HepG2 (cell line): Measurements from ENCODE around the gene TCF23. TPM values are rescaled to one million over a fixed set of nuclear protein-coding genes. Genes with fewer than 3 reads are reported as not detected.

Experiments used
- ADNP ChIP-seq: sonication (generic); formaldehyde crosslinking; IDR thresholded peaks from 2 replicates; pipeline ENCODE4 v1.4.0; 2020; ENCODE audit warnings: missing genetic modification reagents
- ATM ChIP-seq: fragments of 450-650 bp; IDR thresholded peaks from 2 replicates; pipeline ENCODE4 v1.7.1; 2017; ENCODE audit warnings: mild to moderate bottlenecking, borderline replicate concordance
- CBX1 ChIP-seq: IDR thresholded peaks from one replicate; pipeline ENCODE4 v1.6.1; 2016; ENCODE audit warnings: antibody characterized with exemption, low read depth
- CENPX ChIP-seq: sonication (generic); formaldehyde crosslinking; IDR thresholded peaks from 2 replicates; pipeline ENCODE4 v1.9.0; 2021; ENCODE audit warnings: mild to moderate bottlenecking, missing genetic modification reagents, moderate library complexity
- KDM2A ChIP-seq: sonication (generic); formaldehyde crosslinking; IDR thresholded peaks from 2 replicates; pipeline ENCODE4 v1.4.0; 2020; ENCODE audit warnings: low read depth, missing genetic modification reagents, borderline replicate concordance
- MED13 ChIP-seq: sonication (generic); formaldehyde crosslinking; IDR thresholded peaks from 2 replicates; pipeline ENCODE4 v1.5.0; 2020; ENCODE audit warnings: missing genetic modification reagents
- MIER3 ChIP-seq: IDR thresholded peaks from 2 replicates; pipeline ENCODE4 v1.6.1; 2016; ENCODE audit warnings: missing compliant biosample characterization, borderline replicate concordance
- MXI1 ChIP-seq: IDR thresholded peaks from 3 replicates; pipeline ENCODE4 v1.6.1; 2012; ENCODE audit warnings: low read depth, low read length, inconsistent platforms, borderline replicate concordance
- PTBP1 ChIP-seq: fragments of 200-400 bp; formaldehyde crosslinking; IDR thresholded peaks from 2 replicates; pipeline ENCODE4 v1.6.1; 2018; ENCODE audit warnings: low read length, low read depth; ENCODE audit not compliant: poor library complexity, severe bottlenecking
- REL ChIP-seq: sonication (generic); formaldehyde crosslinking; conservative IDR thresholded peaks from 2 replicates; pipeline ENCODE4 v1.8.0; 2022; ENCODE audit warnings: mild to moderate bottlenecking, missing genetic modification reagents, moderate library complexity
- SALL1 ChIP-seq: sonication (generic); formaldehyde crosslinking; IDR thresholded peaks from 2 replicates; pipeline ENCODE4 v1.8.0; 2022; ENCODE audit warnings: mild to moderate bottlenecking, missing genetic modification reagents
- SMC3 ChIP-seq: IDR thresholded peaks from 2 replicates; pipeline ENCODE4 v1.6.1; 2011; ENCODE audit warnings: low read length, improper control_type of control experiment
- TARDBP ChIP-seq: sonication (generic); formaldehyde crosslinking; IDR thresholded peaks from 2 replicates; pipeline ENCODE4 v1.8.0; 2022; ENCODE audit warnings: mild to moderate bottlenecking, missing genetic modification reagents
- THAP11 ChIP-seq: IDR thresholded peaks from 2 replicates; pipeline ENCODE4 v1.6.1; 2016; ENCODE audit warnings: missing biosample characterization, missing genetic modification reagents
- XBP1 ChIP-seq: sonication (generic); formaldehyde crosslinking; IDR thresholded peaks from 2 replicates; pipeline ENCODE4 v1.5.0; 2020; ENCODE audit warnings: missing genetic modification reagents
- ZBTB3 ChIP-seq: sonication (generic); formaldehyde crosslinking; IDR thresholded peaks from 2 replicates; pipeline ENCODE4 v1.4.0; 2020; ENCODE audit warnings: low read depth, mild to moderate bottlenecking, moderate library complexity, missing genetic modification reagents, borderline replicate concordance
- ZFP1 ChIP-seq: IDR thresholded peaks from 2 replicates; pipeline ENCODE4 v1.6.1; 2016
- ZKSCAN1 ChIP-seq: fragments of 150-350 bp; IDR thresholded peaks from 2 replicates; pipeline ENCODE4 v1.6.1; 2014; ENCODE audit warnings: low read length
- ZNF138 ChIP-seq: sonication (generic); formaldehyde crosslinking; IDR thresholded peaks from 2 replicates; pipeline ENCODE4 v1.5.0; 2020; ENCODE audit warnings: mild to moderate bottlenecking, low read depth, missing genetic modification reagents
- ZNF24 ChIP-seq: fragments of 450-650 bp; IDR thresholded peaks from 2 replicates; pipeline ENCODE4 v1.6.1; 2017; ENCODE audit warnings: antibody characterized with exemption, mild to moderate bottlenecking
- ZNF331 ChIP-seq: sonication (generic); formaldehyde crosslinking; IDR thresholded peaks from 2 replicates; pipeline ENCODE4 v1.4.0; 2020; ENCODE audit warnings: missing genetic modification reagents
- ZNF563 ChIP-seq: sonication (generic); formaldehyde crosslinking; IDR thresholded peaks from 2 replicates; pipeline ENCODE4 v1.8.0; 2022; ENCODE audit warnings: mild to moderate bottlenecking, moderate library complexity, missing genetic modification reagents
- ZNF570 ChIP-seq: sonication (generic); formaldehyde crosslinking; IDR thresholded peaks from 2 replicates; pipeline ENCODE4 v1.4.0; 2020; ENCODE audit warnings: mild to moderate bottlenecking, missing genetic modification reagents, borderline replicate concordance
- ZNF703 ChIP-seq: sonication (generic); formaldehyde crosslinking; IDR thresholded peaks from 2 replicates; pipeline ENCODE4 v1.5.1; 2020; ENCODE audit warnings: missing genetic modification reagents, mild to moderate bottlenecking, moderate library complexity, borderline replicate concordance
- ZNF792 ChIP-seq: IDR thresholded peaks from 2 replicates; pipeline ENCODE4 v1.6.1; 2016
- polyA plus RNA-seq, 8 experiments: library from polyadenylated mRNA; depleted of rRNA in 3 of 8; stranded (reverse) in 7 of 8; unstranded in 1 of 8; fragments of >200 nt; fragmentation: Illumina TruSeq in 4 of 8; extraction: Trizol in 4 of 8; gene quantifications; 2 replicates each; pipeline versions ENCODE4 v1.2.1 to v1.2.3, GENCODE V29; 2011 to 2016; ENCODE audit warnings: low read depth in 4 of 8, missing spikeins in 1 of 8, mixed read lengths in 1 of 8; ENCODE audit not compliant: insufficient read depth in 1 of 8
- total RNA-seq, 5 experiments: library from RNA; depleted of rRNA; stranded (reverse); fragments of >200 nt; fragmentation: Illumina TruSeq; extraction: Trizol; gene quantifications; 2 replicates each; pipeline ENCODE4 v1.2.3, GENCODE V29; 2016; ENCODE audit warnings: low read depth in 1 of 5
- TF ChIP-seq, protein P1 (sequence below): sonication (generic); formaldehyde crosslinking; IDR thresholded peaks from 2 replicates; pipeline ENCODE4 v1.5.0; 2020; ENCODE audit warnings: missing genetic modification reagents
- TF ChIP-seq, protein P2 (sequence below): sonication (generic); formaldehyde crosslinking; IDR thresholded peaks from 2 replicates; pipeline ENCODE4 v1.9.0; 2021; ENCODE audit warnings: missing genetic modification reagents, mild to moderate bottlenecking, borderline replicate concordance
- TF ChIP-seq, protein P3 (sequence below): sonication (generic); formaldehyde crosslinking; conservative IDR thresholded peaks from 2 replicates; pipeline ENCODE4 v1.5.0; 2020; ENCODE audit warnings: missing genetic modification reagents

The TCF23 gene
- total and polyA plus RNA-seq, 2 of the 13 experiments (the other 11 are each of a cell fraction or from before 2014, with no cell fraction given): 0.02 to 1.4 TPM

DNA sequence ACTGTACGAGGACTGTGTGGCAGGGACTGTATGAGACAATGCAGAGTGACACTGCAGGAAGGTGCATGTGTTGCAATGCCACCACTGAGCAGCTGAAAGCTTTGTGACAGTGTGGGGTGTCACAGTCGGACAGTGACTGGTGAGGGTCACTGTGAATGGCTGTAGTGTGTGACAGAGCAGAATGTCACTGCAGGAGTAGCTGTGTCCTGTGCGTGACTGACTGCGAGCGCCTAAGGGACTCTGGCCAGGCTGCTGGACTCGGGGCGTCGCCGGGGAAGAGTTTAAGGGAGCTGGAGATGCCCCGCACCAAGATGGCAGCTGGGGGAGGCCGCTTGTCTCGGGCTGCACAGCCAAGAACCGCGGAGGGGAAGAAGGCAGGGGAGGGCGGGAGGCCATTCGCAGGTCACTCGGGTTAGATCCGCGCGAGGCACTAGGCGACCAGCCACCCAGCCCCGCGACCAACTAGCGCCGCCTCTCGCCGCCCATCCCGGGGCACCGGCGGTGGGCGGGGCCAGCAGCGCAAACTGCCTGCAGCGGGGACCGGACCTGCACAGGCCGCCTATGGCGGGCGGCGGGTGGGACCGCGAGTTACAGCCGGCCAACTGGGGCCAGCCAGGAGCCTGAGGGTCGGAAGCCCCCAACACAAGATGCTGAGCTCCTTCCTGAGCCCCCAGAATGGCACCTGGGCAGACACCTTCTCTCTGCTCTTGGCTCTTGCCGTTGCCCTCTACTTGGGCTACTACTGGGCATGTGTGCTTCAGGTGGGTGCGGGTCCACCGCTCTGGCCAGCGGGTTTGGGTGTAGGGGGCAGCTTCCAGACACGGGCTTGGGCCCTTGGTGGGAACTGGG, 25.3 kb upstream of the TCF23 start, which contains the start of gene ABHD1 (continued):
- TF ChIP-seq CBX1: peak; percentile 88
- no peak; the same call in 1 of the 2 replicates for TF ChIP-seq REL (CRISPR knock-in tag)
- TF ChIP-seq ZNF792: peak; percentile 42; the same call in 1 of the 2 replicates
- no peak for TF ChIP-seq ATM
- TF ChIP-seq ZKSCAN1: no peak; the same call in 1 of the 2 replicates
- TF ChIP-seq ZNF570 (CRISPR knock-in tag): 0 out of 2 replicates have a peak, but pooled peaks have one; percentile 75
- TF ChIP-seq, protein P1, sequence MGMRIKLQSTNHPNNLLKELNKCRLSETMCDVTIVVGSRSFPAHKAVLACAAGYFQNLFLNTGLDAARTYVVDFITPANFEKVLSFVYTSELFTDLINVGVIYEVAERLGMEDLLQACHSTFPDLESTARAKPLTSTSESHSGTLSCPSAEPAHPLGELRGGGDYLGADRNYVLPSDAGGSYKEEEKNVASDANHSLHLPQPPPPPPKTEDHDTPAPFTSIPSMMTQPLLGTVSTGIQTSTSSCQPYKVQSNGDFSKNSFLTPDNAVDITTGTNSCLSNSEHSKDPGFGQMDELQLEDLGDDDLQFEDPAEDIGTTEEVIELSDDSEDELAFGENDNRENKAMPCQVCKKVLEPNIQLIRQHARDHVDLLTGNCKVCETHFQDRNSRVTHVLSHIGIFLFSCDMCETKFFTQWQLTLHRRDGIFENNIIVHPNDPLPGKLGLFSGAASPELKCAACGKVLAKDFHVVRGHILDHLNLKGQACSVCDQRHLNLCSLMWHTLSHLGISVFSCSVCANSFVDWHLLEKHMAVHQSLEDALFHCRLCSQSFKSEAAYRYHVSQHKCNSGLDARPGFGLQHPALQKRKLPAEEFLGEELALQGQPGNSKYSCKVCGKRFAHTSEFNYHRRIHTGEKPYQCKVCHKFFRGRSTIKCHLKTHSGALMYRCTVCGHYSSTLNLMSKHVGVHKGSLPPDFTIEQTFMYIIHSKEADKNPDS (CRISPR knock-in tag): no peak; the same call in 1 of the 2 replicates
- no peak for TF ChIP-seq ZNF24
- no peak for TF ChIP-seq ADNP (CRISPR knock-in tag)
- TF ChIP-seq TARDBP (CRISPR knock-in tag): no peak
- peak; percentile 40; the same call in 1 of the 2 replicates for TF ChIP-seq ZNF331 (CRISPR knock-in tag)
- TF ChIP-seq SALL1 (CRISPR knock-in tag): peak; percentile 75
- peak; percentile 90 for TF ChIP-seq KDM2A (CRISPR knock-in tag)
- no peak for TF ChIP-seq XBP1
- TF ChIP-seq ZNF138 (CRISPR knock-in tag): no peak
- no peak for TF ChIP-seq CENPX (CRISPR knock-in tag)
- TF ChIP-seq PTBP1: no peak
- peak; percentile 48; the same call in 2 of the 3 replicates for TF ChIP-seq MXI1
- TF ChIP-seq MIER3 (CRISPR knock-in tag): no peak
- TF ChIP-seq ZNF563 (CRISPR knock-in tag): no peak
- no peak for TF ChIP-seq MED13
- TF ChIP-seq ZBTB3 (CRISPR knock-in tag): no peak
- no peak for TF ChIP-seq ZFP1
- TF ChIP-seq, protein P2, sequence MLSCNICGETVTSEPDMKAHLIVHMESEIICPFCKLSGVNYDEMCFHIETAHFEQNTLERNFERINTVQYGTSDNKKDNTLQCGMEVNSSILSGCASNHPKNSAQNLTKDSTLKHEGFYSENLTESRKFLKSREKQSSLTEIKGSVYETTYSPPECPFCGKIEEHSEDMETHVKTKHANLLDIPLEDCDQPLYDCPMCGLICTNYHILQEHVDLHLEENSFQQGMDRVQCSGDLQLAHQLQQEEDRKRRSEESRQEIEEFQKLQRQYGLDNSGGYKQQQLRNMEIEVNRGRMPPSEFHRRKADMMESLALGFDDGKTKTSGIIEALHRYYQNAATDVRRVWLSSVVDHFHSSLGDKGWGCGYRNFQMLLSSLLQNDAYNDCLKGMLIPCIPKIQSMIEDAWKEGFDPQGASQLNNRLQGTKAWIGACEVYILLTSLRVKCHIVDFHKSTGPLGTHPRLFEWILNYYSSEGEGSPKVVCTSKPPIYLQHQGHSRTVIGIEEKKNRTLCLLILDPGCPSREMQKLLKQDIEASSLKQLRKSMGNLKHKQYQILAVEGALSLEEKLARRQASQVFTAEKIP: no peak
- TF ChIP-seq, protein P3, sequence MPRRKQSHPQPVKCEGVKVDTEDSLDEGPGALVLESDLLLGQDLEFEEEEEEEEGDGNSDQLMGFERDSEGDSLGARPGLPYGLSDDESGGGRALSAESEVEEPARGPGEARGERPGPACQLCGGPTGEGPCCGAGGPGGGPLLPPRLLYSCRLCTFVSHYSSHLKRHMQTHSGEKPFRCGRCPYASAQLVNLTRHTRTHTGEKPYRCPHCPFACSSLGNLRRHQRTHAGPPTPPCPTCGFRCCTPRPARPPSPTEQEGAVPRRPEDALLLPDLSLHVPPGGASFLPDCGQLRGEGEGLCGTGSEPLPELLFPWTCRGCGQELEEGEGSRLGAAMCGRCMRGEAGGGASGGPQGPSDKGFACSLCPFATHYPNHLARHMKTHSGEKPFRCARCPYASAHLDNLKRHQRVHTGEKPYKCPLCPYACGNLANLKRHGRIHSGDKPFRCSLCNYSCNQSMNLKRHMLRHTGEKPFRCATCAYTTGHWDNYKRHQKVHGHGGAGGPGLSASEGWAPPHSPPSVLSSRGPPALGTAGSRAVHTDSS (CRISPR knock-in tag): no peak
- no peak for TF ChIP-seq ZNF703 (CRISPR knock-in tag)
- peak; percentile 61 for TF ChIP-seq THAP11 (CRISPR knock-in tag)
- TF ChIP-seq SMC3: peak; percentile 21
